HEK293 (cell line): ENCODE results near the gene SMCHD1.

ENCODE experiments used
- CTCF ChIA-PET: fragments of 350-600 bp; formaldehyde crosslinking; extraction: SDS; loops from one replicate; lab custom pipeline; 2021; ENCODE audit warnings: antibody characterized with exemption; lab: Yijun Ruan, JAX
- POLR2A ChIA-PET: fragments of 300-600 bp; formaldehyde crosslinking; extraction: SDS; loops from one replicate; lab custom pipeline; 2020; ENCODE audit warnings: antibody characterized with exemption, inconsistent platforms; lab: Yijun Ruan, JAX
- H3K27ac ChIP-seq: fragments of 200-500 bp; sonication (Bioruptor generic); 2 replicates; pipeline ENCODE4 v1.5.1; 2014; ENCODE audit warnings: low read depth, low read length, control low read depth, inconsistent platforms; ENCODE audit errors: extremely low read depth
- H3K36me3 ChIP-seq, 2 experiments: fragments of 200-500 bp in 1 of 2; sonication (Bioruptor generic) in 1 of 2; 1 replicate in 1 of 2; 2 replicates in 1 of 2; pipeline ENCODE4 v1.5.1; 2014 to 2017; ENCODE audit warnings: inconsistent platforms in 2 of 2, low read length in 2 of 2; ENCODE audit not compliant: control insufficient read depth in 2 of 2, insufficient read depth in 1 of 2
- H3K4me1 ChIP-seq: fragments of 200-500 bp; sonication (Bioruptor generic); 2 replicates; pipeline ENCODE4 v1.5.1; 2014; ENCODE audit warnings: mild to moderate bottlenecking, low read length, inconsistent platforms; ENCODE audit not compliant: control insufficient read depth, insufficient read depth
- H3K4me3 ChIP-seq: 2 replicates; pipeline ENCODE4 v1.5.1; 2011; ENCODE audit warnings: low read depth, mild to moderate bottlenecking, control low read depth, low read length, moderate library complexity
- H3K9me3 ChIP-seq: fragments of 200-500 bp; sonication (Bioruptor generic); 2 replicates; pipeline ENCODE4 v1.5.1; 2014; ENCODE audit warnings: low read depth, low read length, inconsistent platforms; ENCODE audit not compliant: control insufficient read depth, insufficient read depth
- BCL11B ChIP-seq: fragments of 450-650 bp; formaldehyde crosslinking; IDR thresholded peaks from 2 replicates; pipeline ENCODE4 v1.5.1; 2016; ENCODE audit warnings: low read depth, missing biosample characterization, missing genetic modification characterization
- EGR2 ChIP-seq: fragments of 450-650 bp; formaldehyde crosslinking; IDR thresholded peaks from 2 replicates; pipeline ENCODE4 v1.5.1; 2016; ENCODE audit warnings: low read depth, missing biosample characterization, missing genetic modification characterization
- KLF10 ChIP-seq: fragments of 450-650 bp; IDR thresholded peaks from 2 replicates; pipeline ENCODE4 v1.5.1; 2018; ENCODE audit warnings: missing biosample characterization, mild to moderate bottlenecking, missing genetic modification characterization
- PRDM1 ChIP-seq: fragments of 450-650 bp; formaldehyde crosslinking; IDR thresholded peaks from 2 replicates; pipeline ENCODE4; 2016; ENCODE audit warnings: missing biosample characterization, missing genetic modification characterization
- SCRT1 ChIP-seq: fragments of 450-650 bp; formaldehyde crosslinking; IDR thresholded peaks from 2 replicates; pipeline ENCODE4 v1.5.1; 2016; ENCODE audit warnings: missing biosample characterization, missing genetic modification characterization, borderline replicate concordance
- SP7 ChIP-seq: fragments of 450-650 bp; formaldehyde crosslinking; IDR thresholded peaks from 2 replicates; pipeline ENCODE4 v1.5.1; 2016; ENCODE audit warnings: missing biosample characterization, missing genetic modification characterization
- YY1 ChIP-seq: fragments of 450-650 bp; formaldehyde crosslinking; IDR thresholded peaks from 2 replicates; pipeline ENCODE4 v1.5.1; 2018; ENCODE audit warnings: missing biosample characterization, missing genetic modification characterization
- YY2 ChIP-seq: fragments of 450-650 bp; formaldehyde crosslinking; IDR thresholded peaks from 2 replicates; pipeline ENCODE4 v1.5.1; 2016; ENCODE audit warnings: missing biosample characterization, missing genetic modification characterization
- ZNF114 ChIP-seq: fragments of 450-650 bp; formaldehyde crosslinking; IDR thresholded peaks from 2 replicates; pipeline ENCODE4 v1.5.0; 2017; ENCODE audit warnings: missing biosample characterization, missing genetic modification characterization
- ZNF175 ChIP-seq: fragments of 450-650 bp; formaldehyde crosslinking; IDR thresholded peaks from 2 replicates; pipeline ENCODE4 v1.5.1; 2016; ENCODE audit warnings: missing biosample characterization, missing genetic modification characterization
- ZNF2 ChIP-seq: fragments of 450-650 bp; formaldehyde crosslinking; IDR thresholded peaks from 2 replicates; pipeline ENCODE4 v1.5.1; 2016; ENCODE audit warnings: missing biosample characterization, missing genetic modification characterization
- ZNF202 ChIP-seq: fragments of 450-650 bp; formaldehyde crosslinking; IDR thresholded peaks from 2 replicates; pipeline ENCODE4 v1.5.1; 2016; ENCODE audit warnings: missing biosample characterization, missing genetic modification characterization, borderline replicate concordance
- ZNF391 ChIP-seq: fragments of 450-650 bp; formaldehyde crosslinking; IDR thresholded peaks from 2 replicates; pipeline ENCODE4 v1.5.1; 2016; ENCODE audit warnings: low read depth, missing biosample characterization, missing genetic modification characterization, borderline replicate concordance
- ZNF473 ChIP-seq: fragments of 450-650 bp; formaldehyde crosslinking; IDR thresholded peaks from 2 replicates; pipeline ENCODE4 v1.5.1; 2017; ENCODE audit warnings: missing biosample characterization, missing genetic modification characterization
- ZNF670 ChIP-seq: fragments of 450-650 bp; formaldehyde crosslinking; IDR thresholded peaks from 2 replicates; pipeline ENCODE4 v1.5.1; 2016; ENCODE audit warnings: missing biosample characterization, missing genetic modification characterization, low read depth
- ZNF830 ChIP-seq: fragments of 450-650 bp; IDR thresholded peaks from 2 replicates; pipeline ENCODE4 v1.5.0; 2018; ENCODE audit warnings: missing biosample characterization, missing genetic modification characterization, low read depth, mild to moderate bottlenecking, moderate library complexity
- ZSCAN16 ChIP-seq: fragments of 450-650 bp; formaldehyde crosslinking; IDR thresholded peaks from 2 replicates; pipeline ENCODE4 v1.5.1; 2016; ENCODE audit warnings: missing biosample characterization, missing genetic modification characterization
- ZSCAN23 ChIP-seq: fragments of 450-650 bp; formaldehyde crosslinking; IDR thresholded peaks from 2 replicates; pipeline ENCODE4 v1.5.1; 2016; ENCODE audit warnings: missing biosample characterization, missing genetic modification characterization
- TF ChIP-seq, protein P1 (sequence below): fragments of 450-650 bp; formaldehyde crosslinking; IDR thresholded peaks from 2 replicates; pipeline ENCODE4 v1.5.1; 2016; ENCODE audit warnings: missing biosample characterization, missing genetic modification characterization
- TF ChIP-seq, protein P2 (sequence below): fragments of 450-650 bp; formaldehyde crosslinking; IDR thresholded peaks from 2 replicates; pipeline ENCODE4 v1.5.1; 2016; ENCODE audit warnings: missing biosample characterization, missing genetic modification characterization
- TF ChIP-seq, protein P3 (sequence below): sonication (generic); formaldehyde crosslinking; IDR thresholded peaks from 2 replicates; pipeline ENCODE4 v1.8.1; 2022; ENCODE audit warnings: mild to moderate bottlenecking, moderate library complexity, missing genetic modification reagents
- TF ChIP-seq, protein P4 (sequence below): IDR thresholded peaks from 2 replicates; pipeline ENCODE4 v1.6.1; 2011; ENCODE audit warnings: mild to moderate bottlenecking, low read depth, low read length, borderline replicate concordance
- TF ChIP-seq, protein P5 (sequence below): fragments of 450-650 bp; formaldehyde crosslinking; IDR thresholded peaks from 2 replicates; pipeline ENCODE4 v1.5.1; 2017; ENCODE audit warnings: missing biosample characterization, missing genetic modification characterization

SMCHD1 gene

DNA sequence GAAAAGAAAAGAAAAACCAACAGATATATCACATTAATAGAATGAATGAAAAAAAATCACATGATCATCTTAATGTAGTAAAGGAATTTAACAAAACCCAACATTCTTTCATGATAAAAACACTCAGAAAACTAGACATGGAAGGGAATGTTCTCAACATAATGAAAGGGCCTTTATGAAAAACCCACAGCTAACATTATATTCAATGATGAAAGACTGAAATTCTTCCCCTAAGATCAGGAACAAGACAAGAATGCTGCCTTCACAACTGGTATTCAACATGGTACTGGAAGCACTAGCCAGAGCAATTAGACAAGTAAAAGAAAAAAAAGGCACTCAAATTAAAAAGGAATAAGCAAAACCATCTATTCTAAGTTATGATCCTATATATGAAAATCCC, 162.8 kb downstream of the SMCHD1 start:
- ChIA-PET POLR2A (no interaction called here), CTCF (interaction anchor here (0.6 kb wide), 1 partner anchor 27 kb away, joined by 3 read pairs; no protein-coding TSS in a partner anchor)
- no peaks in the 10 kb centered on the region for H3K4me1 ChIP-seq
- no peak overlapping the region for H3K4me3 ChIP-seq
- no peaks in the 10 kb centered on the region for H3K36me3 ChIP-seq
- no peaks in the 10 kb centered on the region for H3K9me3 ChIP-seq
- no peak overlapping the region for H3K27ac ChIP-seq
- no peak for TF ChIP-seq ZNF391 (tag by site-specific recombination)
- no peak for TF ChIP-seq ZSCAN23 (tag by site-specific recombination)
- TF ChIP-seq, protein P1, sequence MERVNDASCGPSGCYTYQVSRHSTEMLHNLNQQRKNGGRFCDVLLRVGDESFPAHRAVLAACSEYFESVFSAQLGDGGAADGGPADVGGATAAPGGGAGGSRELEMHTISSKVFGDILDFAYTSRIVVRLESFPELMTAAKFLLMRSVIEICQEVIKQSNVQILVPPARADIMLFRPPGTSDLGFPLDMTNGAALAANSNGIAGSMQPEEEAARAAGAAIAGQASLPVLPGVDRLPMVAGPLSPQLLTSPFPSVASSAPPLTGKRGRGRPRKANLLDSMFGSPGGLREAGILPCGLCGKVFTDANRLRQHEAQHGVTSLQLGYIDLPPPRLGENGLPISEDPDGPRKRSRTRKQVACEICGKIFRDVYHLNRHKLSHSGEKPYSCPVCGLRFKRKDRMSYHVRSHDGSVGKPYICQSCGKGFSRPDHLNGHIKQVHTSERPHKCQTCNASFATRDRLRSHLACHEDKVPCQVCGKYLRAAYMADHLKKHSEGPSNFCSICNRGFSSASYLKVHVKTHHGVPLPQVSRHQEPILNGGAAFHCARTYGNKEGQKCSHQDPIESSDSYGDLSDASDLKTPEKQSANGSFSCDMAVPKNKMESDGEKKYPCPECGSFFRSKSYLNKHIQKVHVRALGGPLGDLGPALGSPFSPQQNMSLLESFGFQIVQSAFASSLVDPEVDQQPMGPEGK (tag by site-specific recombination), result no peak
- TF ChIP-seq ZNF202 (tag by site-specific recombination), result no peak
- TF ChIP-seq ZNF830 (tag by site-specific recombination), result no peak
- TF ChIP-seq ZNF114 (tag by site-specific recombination), result no peak
- TF ChIP-seq, protein P2, sequence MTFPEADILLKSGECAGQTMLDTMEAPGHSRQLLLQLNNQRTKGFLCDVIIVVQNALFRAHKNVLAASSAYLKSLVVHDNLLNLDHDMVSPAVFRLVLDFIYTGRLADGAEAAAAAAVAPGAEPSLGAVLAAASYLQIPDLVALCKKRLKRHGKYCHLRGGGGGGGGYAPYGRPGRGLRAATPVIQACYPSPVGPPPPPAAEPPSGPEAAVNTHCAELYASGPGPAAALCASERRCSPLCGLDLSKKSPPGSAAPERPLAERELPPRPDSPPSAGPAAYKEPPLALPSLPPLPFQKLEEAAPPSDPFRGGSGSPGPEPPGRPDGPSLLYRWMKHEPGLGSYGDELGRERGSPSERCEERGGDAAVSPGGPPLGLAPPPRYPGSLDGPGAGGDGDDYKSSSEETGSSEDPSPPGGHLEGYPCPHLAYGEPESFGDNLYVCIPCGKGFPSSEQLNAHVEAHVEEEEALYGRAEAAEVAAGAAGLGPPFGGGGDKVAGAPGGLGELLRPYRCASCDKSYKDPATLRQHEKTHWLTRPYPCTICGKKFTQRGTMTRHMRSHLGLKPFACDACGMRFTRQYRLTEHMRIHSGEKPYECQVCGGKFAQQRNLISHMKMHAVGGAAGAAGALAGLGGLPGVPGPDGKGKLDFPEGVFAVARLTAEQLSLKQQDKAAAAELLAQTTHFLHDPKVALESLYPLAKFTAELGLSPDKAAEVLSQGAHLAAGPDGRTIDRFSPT (tag by site-specific recombination), result no peak
- no peak for TF ChIP-seq ZNF175
- no peak for TF ChIP-seq KLF10 (tag by site-specific recombination)
- TF ChIP-seq ZNF2 (tag by site-specific recombination), result no peak
- TF ChIP-seq SCRT1 (tag by site-specific recombination), result no peak
- TF ChIP-seq EGR2, result no peak
- TF ChIP-seq ZNF473 (tag by site-specific recombination), result no peak
- TF ChIP-seq ZSCAN16 (tag by site-specific recombination), result no peak
- TF ChIP-seq, protein P3, sequence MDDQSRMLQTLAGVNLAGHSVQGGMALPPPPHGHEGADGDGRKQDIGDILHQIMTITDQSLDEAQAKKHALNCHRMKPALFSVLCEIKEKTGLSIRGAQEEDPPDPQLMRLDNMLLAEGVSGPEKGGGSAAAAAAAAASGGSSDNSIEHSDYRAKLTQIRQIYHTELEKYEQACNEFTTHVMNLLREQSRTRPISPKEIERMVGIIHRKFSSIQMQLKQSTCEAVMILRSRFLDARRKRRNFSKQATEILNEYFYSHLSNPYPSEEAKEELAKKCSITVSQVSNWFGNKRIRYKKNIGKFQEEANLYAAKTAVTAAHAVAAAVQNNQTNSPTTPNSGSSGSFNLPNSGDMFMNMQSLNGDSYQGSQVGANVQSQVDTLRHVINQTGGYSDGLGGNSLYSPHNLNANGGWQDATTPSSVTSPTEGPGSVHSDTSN (CRISPR knock-in tag), result no peak
- TF ChIP-seq ZNF670 (tag by site-specific recombination), result no peak
- no peak for TF ChIP-seq SP7 (tag by site-specific recombination)
- no peak for TF ChIP-seq YY1 (tag by site-specific recombination)
- TF ChIP-seq, protein P4, sequence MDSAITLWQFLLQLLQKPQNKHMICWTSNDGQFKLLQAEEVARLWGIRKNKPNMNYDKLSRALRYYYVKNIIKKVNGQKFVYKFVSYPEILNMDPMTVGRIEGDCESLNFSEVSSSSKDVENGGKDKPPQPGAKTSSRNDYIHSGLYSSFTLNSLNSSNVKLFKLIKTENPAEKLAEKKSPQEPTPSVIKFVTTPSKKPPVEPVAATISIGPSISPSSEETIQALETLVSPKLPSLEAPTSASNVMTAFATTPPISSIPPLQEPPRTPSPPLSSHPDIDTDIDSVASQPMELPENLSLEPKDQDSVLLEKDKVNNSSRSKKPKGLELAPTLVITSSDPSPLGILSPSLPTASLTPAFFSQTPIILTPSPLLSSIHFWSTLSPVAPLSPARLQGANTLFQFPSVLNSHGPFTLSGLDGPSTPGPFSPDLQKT, result no peak
- no peak for TF ChIP-seq YY2 (tag by site-specific recombination)

DNA sequence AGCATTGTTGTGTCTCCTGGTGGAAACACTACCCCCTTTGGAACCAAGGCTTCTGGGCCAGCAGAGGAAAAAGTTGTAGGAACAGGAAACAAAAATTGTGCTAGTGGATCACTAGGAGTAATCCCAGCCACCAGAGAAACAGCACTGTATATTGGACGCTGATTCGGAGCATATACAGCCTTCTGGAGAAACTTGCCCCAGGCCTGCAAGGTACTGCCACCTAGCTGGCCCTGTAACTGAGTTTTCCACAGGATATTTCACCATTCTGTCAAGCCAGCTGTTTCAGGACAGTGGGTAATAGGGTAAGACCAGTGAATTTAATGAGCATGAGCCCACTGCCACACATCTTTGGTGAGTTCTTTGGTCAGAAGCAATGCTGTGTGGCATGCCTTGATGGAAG, 166.2 kb downstream of the SMCHD1 start:
- ChIA-PET POLR2A (no interaction called here), CTCF (interaction anchor here (0.5 kb wide), 1 partner anchor 137 kb away, joined by 3 read pairs; no protein-coding TSS in a partner anchor)
- H3K9me3 ChIP-seq, result no peaks in the 10 kb centered on the region
- no peaks in the 10 kb centered on the region for H3K36me3 ChIP-seq
- no peak overlapping the region for H3K4me3 ChIP-seq
- no peaks in the 10 kb centered on the region for H3K4me1 ChIP-seq
- no peak overlapping the region for H3K27ac ChIP-seq
- TF ChIP-seq BCL11B (tag by site-specific recombination) (no peak), PRDM1 (tag by site-specific recombination) (no peak)
- TF ChIP-seq, protein P5, sequence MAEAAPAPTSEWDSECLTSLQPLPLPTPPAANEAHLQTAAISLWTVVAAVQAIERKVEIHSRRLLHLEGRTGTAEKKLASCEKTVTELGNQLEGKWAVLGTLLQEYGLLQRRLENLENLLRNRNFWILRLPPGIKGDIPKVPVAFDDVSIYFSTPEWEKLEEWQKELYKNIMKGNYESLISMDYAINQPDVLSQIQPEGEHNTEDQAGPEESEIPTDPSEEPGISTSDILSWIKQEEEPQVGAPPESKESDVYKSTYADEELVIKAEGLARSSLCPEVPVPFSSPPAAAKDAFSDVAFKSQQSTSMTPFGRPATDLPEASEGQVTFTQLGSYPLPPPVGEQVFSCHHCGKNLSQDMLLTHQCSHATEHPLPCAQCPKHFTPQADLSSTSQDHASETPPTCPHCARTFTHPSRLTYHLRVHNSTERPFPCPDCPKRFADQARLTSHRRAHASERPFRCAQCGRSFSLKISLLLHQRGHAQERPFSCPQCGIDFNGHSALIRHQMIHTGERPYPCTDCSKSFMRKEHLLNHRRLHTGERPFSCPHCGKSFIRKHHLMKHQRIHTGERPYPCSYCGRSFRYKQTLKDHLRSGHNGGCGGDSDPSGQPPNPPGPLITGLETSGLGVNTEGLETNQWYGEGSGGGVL (tag by site-specific recombination), result no peak
